GM12878 (cell line): ENCODE measurements around the gene GAL. TPM values are rescaled to one million over a fixed set of nuclear protein-coding genes. Genes with fewer than 3 reads are reported as not detected.

Experiments
- ATAC-seq: fragments of 200-7000 bp; cut with Tn5 transposase; 3 replicates; pipeline ENCODE4 v1.9.1; 2020; ENCODE audit warnings: mild to moderate bottlenecking, moderate library complexity
- BruUV-seq: library from RNA; stranded (reverse); fragments of 400-500 nt; replicated peaks from 2 replicates; lab custom pipeline; 2021; lab: Mats Ljungman, UMichigan
- CTCF ChIA-PET: fragments of 300-600 bp; sonication (Branson Sonifier 250); formaldehyde crosslinking; extraction: SDS; loops from one replicate; lab custom pipeline; 2021; ENCODE audit warnings: inconsistent platforms; lab: Yijun Ruan, JAX
- POLR2A ChIA-PET: fragments of 350-600 bp; formaldehyde crosslinking; extraction: SDS; loops from one replicate; lab custom pipeline; 2021; ENCODE audit warnings: inconsistent platforms; lab: Charles Lee
- RAD21 ChIA-PET: fragments of 300-600 bp; sonication (Branson Sonifier 250); formaldehyde crosslinking; loops from one replicate; lab custom pipeline; 2023; ENCODE audit warnings: antibody characterized with exemption; ENCODE audit not compliant: unreplicated experiment; lab: Charles Lee
- SMC1A ChIA-PET: fragments of 300-600 bp; sonication (Branson Sonifier 250); formaldehyde crosslinking; loops from one replicate; lab custom pipeline; 2023; ENCODE audit not compliant: unreplicated experiment, uncharacterized antibody; lab: Charles Lee
- DNase-seq: peaks from one replicate; pipeline ENCODE4 v3.0.0-alpha.2; 2011; ENCODE audit warnings: low read depth, low spot score
- FAIRE-seq: peaks from 3 replicates; lab custom pipeline; 2011; peaks lifted over from hg19 to GRCh38; lab: Jason Lieb, UNC
- H2AFZ ChIP-seq: 2 replicates; pipeline ENCODE4 v1.6.0; 2011; ENCODE audit warnings: low read depth, low read length, control low read depth; ENCODE audit not compliant: control insufficient read depth
- H3K27ac ChIP-seq: 2 replicates; pipeline ENCODE4 v1.5.1; 2011; ENCODE audit warnings: control low read depth; ENCODE audit not compliant: control insufficient read depth, insufficient read depth
- H3K27me3 ChIP-seq, 2 experiments: replicated peaks in 1 of 2; 2 replicates each; pipeline versions ENCODE4 v1.6.0 to v1.6.1; 2011; ENCODE audit warnings: low read length in 1 of 2; ENCODE audit not compliant: control insufficient read depth in 2 of 2, insufficient read depth in 2 of 2
- H3K36me3 ChIP-seq, 2 experiments: 2 replicates each; pipeline ENCODE4 v1.5.1; 2011; ENCODE audit warnings: low read length in 1 of 2; ENCODE audit not compliant: control insufficient read depth in 2 of 2, insufficient read depth in 2 of 2
- H3K4me1 ChIP-seq: 2 replicates; pipeline ENCODE4 v1.6.1; 2011; ENCODE audit warnings: mild to moderate bottlenecking, low read length, moderate library complexity, mixed read lengths; ENCODE audit not compliant: control insufficient read depth, insufficient read depth
- H3K4me2 ChIP-seq: 2 replicates; pipeline ENCODE4 v1.6.0; 2011; ENCODE audit warnings: control low read depth; ENCODE audit not compliant: control insufficient read depth, insufficient read depth
- H3K4me3 ChIP-seq: fragments of 200-600 bp; sonication (generic); 2 replicates; pipeline ENCODE4 v1.5.1; 2016
- H3K79me2 ChIP-seq: 2 replicates; pipeline ENCODE4 v1.6.0; 2011; ENCODE audit warnings: low read length; ENCODE audit not compliant: control insufficient read depth, insufficient read depth
- H3K9ac ChIP-seq: 2 replicates; pipeline ENCODE4 v1.8.0; 2011; ENCODE audit warnings: low read length, control low read depth, mixed read lengths; ENCODE audit not compliant: control insufficient read depth, insufficient read depth
- H3K9me3 ChIP-seq: replicated peaks from 3 replicates; pipeline ENCODE4 v1.5.1; 2011; ENCODE audit warnings: mild to moderate bottlenecking, low read length; ENCODE audit not compliant: control insufficient read depth, insufficient read depth
- H4K20me1 ChIP-seq: 2 replicates; pipeline ENCODE4 v1.6.0; 2011; ENCODE audit not compliant: control insufficient read depth, insufficient read depth
- CBX3 ChIP-seq: fragments of 200-600 bp; sonication (generic); IDR thresholded peaks from 2 replicates; pipeline ENCODE4 v1.6.1; 2016; ENCODE audit warnings: low read depth, borderline replicate concordance
- EED ChIP-seq: sonication (generic); IDR thresholded peaks from 2 replicates; pipeline ENCODE4 v1.6.1; 2016; ENCODE audit warnings: antibody characterized with exemption, low read depth
- EGR1 ChIP-seq, 2 experiments: IDR thresholded peaks; 1 replicate in 1 of 2; 2 replicates in 1 of 2; pipeline ENCODE4 v1.6.1; 2011 to 2012; ENCODE audit warnings: low read depth in 2 of 2, low read length in 2 of 2, borderline replicate concordance in 1 of 2, mild to moderate bottlenecking in 1 of 2, moderate library complexity in 1 of 2
- FOS ChIP-seq: IDR thresholded peaks from 3 replicates; pipeline ENCODE4 v1.6.1; 2011; ENCODE audit warnings: borderline replicate concordance; ENCODE audit not compliant: insufficient read length; ENCODE audit errors: extremely low read depth
- GABPA ChIP-seq: IDR thresholded peaks from 2 replicates; pipeline ENCODE4 v1.6.1; 2014; ENCODE audit warnings: antibody characterized with exemption, low read depth, mild to moderate bottlenecking, inconsistent platforms
- HDGF ChIP-seq: fragments of 450-650 bp; IDR thresholded peaks from 2 replicates; pipeline ENCODE4 v1.6.1; 2016; ENCODE audit warnings: antibody characterized with exemption
- JUND ChIP-seq: IDR thresholded peaks from 2 replicates; pipeline ENCODE4 v1.6.1; 2012; ENCODE audit warnings: low read depth, mild to moderate bottlenecking, low read length, improper control_type of control experiment, moderate library complexity
- MEF2B ChIP-seq: fragments of 450-650 bp; IDR thresholded peaks from 2 replicates; pipeline ENCODE4 v1.6.1; 2018; ENCODE audit warnings: mild to moderate bottlenecking, moderate library complexity; ENCODE audit not compliant: partially characterized antibody, poor library complexity, severe bottlenecking
- MTA2 ChIP-seq: fragments of 450-650 bp; IDR thresholded peaks from 2 replicates; pipeline ENCODE4 v1.6.1; 2016; ENCODE audit warnings: low read depth, mild to moderate bottlenecking, moderate library complexity
- MTA3 ChIP-seq: IDR thresholded peaks from 2 replicates; pipeline ENCODE4 v1.6.1; 2012; ENCODE audit warnings: low read length, inconsistent platforms, borderline replicate concordance
- NFYB ChIP-seq: IDR thresholded peaks from 2 replicates; pipeline ENCODE4 v1.6.1; 2011; ENCODE audit warnings: low read depth, mild to moderate bottlenecking, low read length, improper control_type of control experiment, moderate library complexity; ENCODE audit not compliant: insufficient read depth
- NRF1 ChIP-seq: conservative IDR thresholded peaks from 2 replicates; pipeline ENCODE4 v1.6.1; 2011; ENCODE audit warnings: mild to moderate bottlenecking, low read depth, low read length, improper control_type of control experiment
- PML ChIP-seq: IDR thresholded peaks from 2 replicates; pipeline ENCODE4 v1.6.1; 2012; ENCODE audit warnings: low read length, inconsistent platforms
- POLR2AphosphoS5 ChIP-seq: IDR thresholded peaks from 2 replicates; pipeline ENCODE4 v1.6.1; 2011; ENCODE audit warnings: mild to moderate bottlenecking, low read length, inconsistent platforms
- RB1 ChIP-seq: fragments of 450-650 bp; formaldehyde crosslinking; IDR thresholded peaks from 2 replicates; pipeline ENCODE4 v1.6.1; 2017; ENCODE audit warnings: mild to moderate bottlenecking, borderline replicate concordance
- TBL1XR1 ChIP-seq: IDR thresholded peaks from 2 replicates; pipeline ENCODE4 v1.6.1; 2012; ENCODE audit warnings: low read depth, low read length, improper control_type of control experiment
- YY1 ChIP-seq: IDR thresholded peaks from 2 replicates; pipeline ENCODE4 v1.6.1; 2011; ENCODE audit warnings: low read depth, mild to moderate bottlenecking, low read length
- ZNF384 ChIP-seq: IDR thresholded peaks from 2 replicates; pipeline ENCODE4 v1.6.1; 2012; ENCODE audit warnings: low read depth, mild to moderate bottlenecking, low read length, improper control_type of control experiment, borderline replicate concordance
- ZSCAN29 ChIP-seq: fragments of 450-650 bp; IDR thresholded peaks from 2 replicates; pipeline ENCODE4 v1.6.1; 2017; ENCODE audit warnings: mild to moderate bottlenecking, moderate library complexity
- WGBS: methylation state at CpG from one replicate; pipeline ENCODE4 v1.1.6; 2016; ENCODE audit warnings: low lambda C conversion rate; ENCODE audit not compliant: insufficient replicate concordance, insufficient coverage; ENCODE audit errors: missing lambda C conversion rate; 5-methylcytosine and 5-hydroxymethylcytosine counted together
- in situ Hi-C: fragments of 300-500 bp; cut with MboI; formaldehyde crosslinking; loops from 9 replicates; pipeline ENCODE4 v1.14.3; 2018; ENCODE audit warnings: mixed read lengths
- intact Hi-C: fragments of 100-400 bp; cut with micrococcal nuclease; formaldehyde crosslinking; loops from one replicate; pipeline ENCODE4 v1.14.2; 2022; ENCODE audit not compliant: unreplicated experiment
- polyA plus RNA-seq, 11 experiments: library from polyadenylated mRNA; depleted of rRNA in 4 of 11; unstranded in 6 of 11; stranded (reverse) in 5 of 11; fragments of >200 nt; fragmentation: Nextera tagmentation in 4 of 11; fragmentation: Illumina TruSeq in 1 of 11; extraction: Ambion mirVana in 4 of 11; extraction: Trizol in 1 of 11; gene quantifications; 1 replicate in 1 of 11; 2 replicates in 10 of 11; pipeline versions ENCODE4 v1.2.1 to v1.2.3, GENCODE V29; 2011 to 2016; ENCODE audit warnings: inconsistent platforms in 2 of 11, missing spikeins in 2 of 11, low read depth in 1 of 11
- total RNA-seq, 4 experiments: library from RNA; depleted of rRNA in 3 of 4; stranded (reverse); fragments of >200 nt in 3 of 4; fragmentation: Illumina TruSeq in 1 of 4; extraction: Trizol in 1 of 4; gene quantifications; 2 replicates each; pipeline versions ENCODE4 v1.2.1 to v1.2.3, GENCODE V29; 2013 to 2021
- TF ChIP-seq, protein P1 (sequence below): IDR thresholded peaks from 2 replicates; pipeline ENCODE4 v1.6.1; 2012; ENCODE audit warnings: low read depth, low read length, improper control_type of control experiment

The GAL gene
- total and polyA plus RNA-seq, 10 of the 15 experiments (the other 5 are each of a cell fraction or from before 2014, with no cell fraction given): 0.35 TPM; not detected in 9

DNA sequence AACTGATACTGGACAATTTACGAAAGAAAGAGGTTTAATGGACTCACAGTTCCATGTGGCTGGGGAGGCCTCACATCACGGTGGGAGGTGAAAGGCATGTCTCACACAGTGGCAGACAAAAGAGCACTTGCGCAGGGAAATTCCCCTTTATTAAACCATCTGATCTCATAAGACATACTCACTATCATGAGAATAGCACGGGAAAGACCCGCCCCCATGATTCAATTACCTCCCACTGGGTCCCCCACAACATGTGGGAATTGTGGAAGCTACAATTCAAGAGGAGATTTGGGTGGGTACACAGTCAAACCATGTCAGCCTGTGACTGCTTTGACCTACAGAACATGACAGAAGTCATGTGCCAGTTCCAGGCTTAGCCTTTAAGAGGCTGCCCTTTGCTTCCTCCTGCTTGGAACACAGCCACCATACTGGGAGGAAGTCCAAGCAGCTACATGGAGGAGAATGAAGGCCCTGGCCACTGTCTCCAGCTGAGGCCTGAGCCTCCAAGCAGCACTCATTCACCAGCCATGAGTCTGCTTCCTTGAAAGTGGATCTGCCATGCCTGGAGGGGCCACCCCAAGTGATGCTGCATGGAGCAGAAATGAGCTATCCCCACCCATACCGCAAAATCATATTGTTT is 10.9 kb upstream of the GAL start:
- FAIRE-seq: no peak
- WGBS: 40% methylated on average over 6 of the region's 6 CpGs
- BruUV-seq: no TSS peak

DNA sequence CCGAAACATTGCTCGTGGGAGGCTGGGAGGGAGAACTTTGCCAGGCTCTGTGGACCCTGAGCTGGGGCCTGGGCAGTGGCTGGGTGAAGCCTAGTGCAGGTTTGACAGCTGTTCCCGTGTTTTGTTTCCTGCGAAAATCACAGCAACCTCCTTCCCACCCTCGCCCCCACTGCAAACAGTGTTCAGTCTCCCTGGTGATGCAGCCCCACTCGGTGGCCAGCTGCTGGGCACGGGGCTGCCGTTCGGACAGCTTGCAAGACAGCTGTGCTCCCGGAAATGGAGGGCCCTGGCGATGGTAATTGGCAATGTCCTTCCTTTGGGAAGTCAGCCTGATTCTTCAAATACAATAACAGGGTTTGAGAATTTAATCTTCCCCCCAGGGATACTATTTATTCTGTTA is 10.4 kb upstream of the GAL start:
- WGBS: 36% methylated on average over 11 of the region's 11 CpGs
- no peak for DNase-seq
- Histone ChIP-seq H3K79me2 (no peaks in the 10 kb centered on the region), H3K4me3 (no peak overlapping the region), H4K20me1 (no peaks in the 10 kb centered on the region), H3K27ac (no peak overlapping the region), H3K4me1 (no peaks in the 10 kb centered on the region), H2AFZ (no peak overlapping the region), H3K9me3 (no peaks in the 10 kb centered on the region), H3K4me2 (no peak overlapping the region), H3K36me3 (no peaks in the 10 kb centered on the region), H3K27me3 (no peaks in the 10 kb centered on the region; a peak in 1 of 4 replicates), H3K9ac (no peak overlapping the region)
- CTCF ChIA-PET: no interaction called here
- RAD21 ChIA-PET: no interaction called here
- POLR2A ChIA-PET: interaction anchor here (0.5 to 0.6 kb wide), 2 partner anchors 145 to 281 kb away, joined by 3 to 4 read pairs; no protein-coding TSS in a partner anchor
- in situ Hi-C loops: no loop called here
- no peak for ATAC-seq
- no peak for FAIRE-seq
- BruUV-seq: no TSS peak
- SMC1A ChIA-PET: interaction anchor here (1.1 kb wide), 1 partner anchor 21 kb away, joined by 3 read pairs; no protein-coding TSS in a partner anchor
- intact Hi-C loops: no loop called here
- TF ChIP-seq NFYB (no peak), MTA3 (no peak), YY1 (no peak), RB1 (no peak), ZNF384 (no peak), POLR2AphosphoS5 (no peak), CBX3 (no peak), TBL1XR1 (no peak), PML (no peak), NRF1 (no peak)
- TF ChIP-seq, protein P1, sequence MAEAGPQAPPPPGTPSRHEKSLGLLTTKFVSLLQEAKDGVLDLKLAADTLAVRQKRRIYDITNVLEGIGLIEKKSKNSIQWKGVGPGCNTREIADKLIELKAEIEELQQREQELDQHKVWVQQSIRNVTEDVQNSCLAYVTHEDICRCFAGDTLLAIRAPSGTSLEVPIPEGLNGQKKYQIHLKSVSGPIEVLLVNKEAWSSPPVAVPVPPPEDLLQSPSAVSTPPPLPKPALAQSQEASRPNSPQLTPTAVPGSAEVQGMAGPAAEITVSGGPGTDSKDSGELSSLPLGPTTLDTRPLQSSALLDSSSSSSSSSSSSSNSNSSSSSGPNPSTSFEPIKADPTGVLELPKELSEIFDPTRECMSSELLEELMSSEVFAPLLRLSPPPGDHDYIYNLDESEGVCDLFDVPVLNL: no peak

More for the DNA sequence above, 10.9 kb upstream of the GAL start:
- Histone ChIP-seq H3K27ac (no peak overlapping the region), H3K9me3 (no peaks in the 10 kb centered on the region), H3K4me3 (no peak overlapping the region), H2AFZ (no peak overlapping the region), H4K20me1 (no peaks in the 10 kb centered on the region), H3K36me3 (no peaks in the 10 kb centered on the region), H3K4me2 (no peak overlapping the region), H3K9ac (no peak overlapping the region), H3K79me2 (no peaks in the 10 kb centered on the region), H3K4me1 (no peaks in the 10 kb centered on the region), H3K27me3 (no peaks in the 10 kb centered on the region; a peak in 1 of 4 replicates)
- DNase-seq (no peak), ATAC-seq (no peak)
- intact Hi-C loops (no loop called here), in situ Hi-C loops (no loop called here)
- ChIA-PET POLR2A (interaction anchor here (0.6 kb wide), 1 partner anchor 145 kb away, joined by 3 read pairs; no protein-coding TSS in a partner anchor), CTCF (no interaction called here), RAD21 (no interaction called here), SMC1A (interaction anchor here (1.1 kb wide), 1 partner anchor 21 kb away, joined by 3 read pairs; no protein-coding TSS in a partner anchor)
- TF ChIP-seq MTA3: no peak
- TF ChIP-seq EED: no peak
- no peak for TF ChIP-seq EGR1 (IDR thresholded peaks at IDR 0.05; ENCODE audit: borderline replicate concordance in 1 of 2, low read depth in 2 of 2, low read length in 2 of 2)
- no peak for TF ChIP-seq JUND
- TF ChIP-seq GABPA: no peak
- TF ChIP-seq MEF2B: no peak
- TF ChIP-seq MTA2: no peak
- TF ChIP-seq NFYB: no peak
- no peak for TF ChIP-seq HDGF
- no peak for TF ChIP-seq FOS
- TF ChIP-seq ZSCAN29: no peak
